Endodermal cell (in vitro differentiated cells): Measurements from ENCODE around the gene EPGN. TPM values are rescaled to one million over a fixed set of nuclear protein-coding genes. Genes with fewer than 3 reads are reported as not detected.

Experiments
- DNase-seq: peaks from one replicate; pipeline ENCODE4 v3.0.0-alpha.2; 2017
- H3K27ac ChIP-seq: 2 replicates; pipeline ENCODE4 v1.5.1; 2013; ENCODE audit warnings: mild to moderate bottlenecking, low read depth, low read length, moderate library complexity
- H3K27me3 ChIP-seq: 2 replicates; pipeline ENCODE4 v1.6.1; 2013; ENCODE audit warnings: mild to moderate bottlenecking, low read length, moderate library complexity; ENCODE audit not compliant: insufficient read depth, control insufficient read depth, poor library complexity, severe bottlenecking
- H3K36me3 ChIP-seq: 2 replicates; pipeline ENCODE4 v1.7.0; 2013; ENCODE audit warnings: mild to moderate bottlenecking, low read length, moderate library complexity; ENCODE audit not compliant: control insufficient read depth, insufficient read depth
- H3K4me1 ChIP-seq: one replicate; pipeline ENCODE4 v1.7.0; 2013; ENCODE audit warnings: low read length; ENCODE audit not compliant: control insufficient read depth, insufficient read depth
- H3K4me3 ChIP-seq: 2 replicates; pipeline ENCODE4 v1.5.1; 2013; ENCODE audit warnings: mild to moderate bottlenecking, low read length, moderate library complexity
- H3K9ac ChIP-seq: 2 replicates; pipeline ENCODE4 v1.6.1; 2013; ENCODE audit warnings: mild to moderate bottlenecking, low read length, moderate library complexity; ENCODE audit not compliant: poor library complexity, severe bottlenecking; ENCODE audit errors: extremely low read depth
- H3K9me3 ChIP-seq: 2 replicates; pipeline ENCODE4 v1.6.1; 2013; ENCODE audit warnings: mild to moderate bottlenecking, low read length, moderate library complexity; ENCODE audit not compliant: control insufficient read depth
- H3K27ac Mint-ChIP-seq: 2 replicates; pipeline ENCODE4 v1.8.0; 2020; ENCODE audit warnings: mixed read lengths
- H3K27me3 Mint-ChIP-seq: 2 replicates; pipeline ENCODE4 v1.8.0; 2021; ENCODE audit warnings: mild to moderate bottlenecking, mixed read lengths; ENCODE audit not compliant: insufficient read depth
- H3K36me3 Mint-ChIP-seq: 2 replicates; pipeline ENCODE4 v1.8.0; 2020; ENCODE audit warnings: low read depth, mixed read lengths
- H3K4me1 Mint-ChIP-seq: 2 replicates; pipeline ENCODE4 v1.8.0; 2020; ENCODE audit warnings: mixed read lengths
- H3K4me3 Mint-ChIP-seq: 2 replicates; pipeline ENCODE4 v1.8.0; 2020; ENCODE audit warnings: mild to moderate bottlenecking, moderate library complexity, mixed read lengths
- H3K9me3 Mint-ChIP-seq: 2 replicates; pipeline ENCODE4 v1.8.0; 2020; ENCODE audit warnings: mild to moderate bottlenecking, mixed read lengths
- CTCF ChIP-seq: fragments of 200-600 bp; sonication (generic); conservative IDR thresholded peaks from 2 replicates; pipeline ENCODE4 v1.5.0; 2021; ENCODE audit warnings: antibody characterized with exemption, mild to moderate bottlenecking
- WGBS, 2 experiments: methylation state at CpG; one replicate each; pipeline versions ENCODE4 v1.1.5 to v1.1.7; 2013; ENCODE audit warnings: missing lambda C conversion rate in 2 of 2, mixed read lengths in 1 of 2; ENCODE audit not compliant: insufficient coverage in 1 of 2, insufficient read length in 1 of 2; 5-methylcytosine and 5-hydroxymethylcytosine counted together
- total RNA-seq, 2 donors: library from RNA; stranded (reverse); fragmentation: NEBNext Ultra II Directional in 1 of 2; extraction: Animal tissue kit (Norgen Biotek cat#: 25700) in 1 of 2; gene quantifications; 2 replicates in 1 of 2; 3 replicates in 1 of 2; pipeline ENCODE4 v1.2.1, GENCODE V29; 2021

EPGN gene
- total RNA-seq, 2 donors from 2014 or later = not detected

- no peak for DNase-seq
- no peaks in the 10 kb centered on the region for H3K4me1 ChIP-seq
- Mint-ChIP-seq H3K27ac (no peak overlapping the region), H3K4me1 (peaks cover 4% of the 10 kb centered on the region), H3K36me3 (no peaks in the 10 kb centered on the region), H3K27me3 (no peaks in the 10 kb centered on the region), H3K9me3 (no peaks in the 10 kb centered on the region), H3K4me3 (no peak overlapping the region)
- H3K36me3 ChIP-seq = no peaks in the 10 kb centered on the region
- H3K9me3 ChIP-seq = no peaks in the 10 kb centered on the region
- H3K4me3 ChIP-seq = no peak overlapping the region
- H3K9ac ChIP-seq = no peak overlapping the region
- no peaks in the 10 kb centered on the region for H3K27me3 ChIP-seq
- TF ChIP-seq CTCF = no peak
- WGBS, 2 experiments = 98 to 100% methylated on average over 3 of the region's 3 CpGs
- H3K27ac ChIP-seq = no peak overlapping the region
These were observed 28.6 kb upstream of the EPGN start for GRCh38 chr4:74279716-74280115.

GRCh38 chr4:74282926-74283325, 25.3 kb upstream of the EPGN start:
- Mint-ChIP-seq H3K4me3 (no peak overlapping the region), H3K9me3 (no peaks in the 10 kb centered on the region), H3K27ac (no peak overlapping the region), H3K4me1 (no peaks in the 10 kb centered on the region), H3K27me3 (no peaks in the 10 kb centered on the region), H3K36me3 (no peaks in the 10 kb centered on the region)
- no peaks in the 10 kb centered on the region for H3K4me1 ChIP-seq
- TF ChIP-seq CTCF = no peak
- H3K9me3 ChIP-seq = no peaks in the 10 kb centered on the region
- H3K4me3 ChIP-seq = no peak overlapping the region
- no peaks in the 10 kb centered on the region for H3K36me3 ChIP-seq
- no peak overlapping the region for H3K9ac ChIP-seq
- no peak overlapping the region for H3K27ac ChIP-seq
- no peaks in the 10 kb centered on the region for H3K27me3 ChIP-seq
- DNase-seq = no peak

GRCh38 chr4:74283614-74284013, 24.7 kb upstream of the EPGN start:
- H3K27ac ChIP-seq = no peak overlapping the region
- Mint-ChIP-seq H3K36me3 (no peaks in the 10 kb centered on the region), H3K27ac (no peak overlapping the region), H3K27me3 (no peaks in the 10 kb centered on the region), H3K4me3 (no peak overlapping the region), H3K9me3 (no peaks in the 10 kb centered on the region), H3K4me1 (no peaks in the 10 kb centered on the region)
- H3K4me1 ChIP-seq = no peaks in the 10 kb centered on the region
- H3K9me3 ChIP-seq = no peaks in the 10 kb centered on the region
- H3K27me3 ChIP-seq = no peaks in the 10 kb centered on the region
- no peak for DNase-seq
- no peak overlapping the region for H3K9ac ChIP-seq
- no peak for TF ChIP-seq CTCF
- no peaks in the 10 kb centered on the region for H3K36me3 ChIP-seq
- no peak overlapping the region for H3K4me3 ChIP-seq
- 94% methylated on average over 2 of the region's 2 CpGs for WGBS, 2 experiments
